ENCODE measurements around the gene RCOR3. TPM values are rescaled to one million over a fixed set of nuclear protein-coding genes. Genes with fewer than 3 reads are reported as not detected.
A peak's percentile ranks its signal among the peaks of the same experiment; 100 is the strongest.

RCOR3 gene
- polyA plus RNA-seq, 1 experiment: 39.2 TPM

- ChIA-PET POLR2A (no interaction called here), CTCF (interaction anchor here (0.7 to 2.6 kb wide), 12 partner anchors 8 to 836 kb away, joined by 3 to 9 read pairs (median 4); no protein-coding TSS in a partner anchor)
- H3K9me3 ChIP-seq (ENCODE audit: control insufficient read depth, insufficient read depth, low read length): no peaks in the 10 kb centered on the region
- H3K27me3 ChIP-seq (ENCODE audit: control insufficient read depth, insufficient read depth, low read length): no peaks in the 10 kb centered on the region
- peak overlapping the region; percentile 93 for H3K27ac ChIP-seq (ENCODE audit: low read depth, low read length)
- peak overlapping the region; percentile 71 for H3K4me3 ChIP-seq (ENCODE audit: low read depth, low read length)
- no peak for TF ChIP-seq CTCF (IDR thresholded peaks at IDR 0.05; ENCODE audit: low read depth, low read length)
- no peak for DNase-seq (ENCODE audit: low read depth, low spot score)
These were observed 1.3 kb upstream of the RCOR3 start for GRCh38 chr1:211257826-211258225.

- Histone ChIP-seq H3K9me3 (ENCODE audit: control insufficient read depth, insufficient read depth, low read length) (no peaks in the 10 kb centered on the region), H3K4me3 (ENCODE audit: low read depth, low read length) (peak overlapping the region; percentile 71), H3K27me3 (ENCODE audit: control insufficient read depth, insufficient read depth, low read length) (no peaks in the 10 kb centered on the region), H3K27ac (ENCODE audit: low read depth, low read length) (peak overlapping the region; percentile 93)
- TF ChIP-seq CTCF (IDR thresholded peaks at IDR 0.05; ENCODE audit: low read depth, low read length): 0 out of 2 replicates have a peak, but pooled peaks have one; percentile 11
- DNase-seq (ENCODE audit: low read depth, low spot score): no peak
- ChIA-PET POLR2A (no interaction called here), CTCF (interaction anchor here (0.7 to 2.6 kb wide), 10 partner anchors 8 to 837 kb away, joined by 3 to 9 read pairs (median 4); no protein-coding TSS in a partner anchor)
These were observed 833 bp upstream of the RCOR3 start for GRCh38 chr1:211258310-211258755.

- POLR2A ChIA-PET: interaction anchor here (0.7 kb wide), 2 partner anchors 22 to 809 kb away, joined by 3 read pairs; no protein-coding TSS in a partner anchor
- CTCF ChIA-PET: interaction anchor here (0.6 kb wide), 1 partner anchor 63 kb away, joined by 3 read pairs; no protein-coding TSS in a partner anchor
- no peak for TF ChIP-seq CTCF (IDR thresholded peaks at IDR 0.05; ENCODE audit: low read depth, low read length)
These were observed 516 bp downstream of the RCOR3 start for GRCh38 chr1:211259638-211260126.

GRCh38 chr1:211260141-211261107 lies 1.3 kb downstream of the RCOR3 start:
- no peaks in the 10 kb centered on the region for H3K27me3 ChIP-seq (ENCODE audit: control insufficient read depth, insufficient read depth, low read length)
- H3K27ac ChIP-seq (ENCODE audit: low read depth, low read length): peak overlapping the region; percentile 31
- no peak for TF ChIP-seq CTCF (IDR thresholded peaks at IDR 0.05; ENCODE audit: low read depth, low read length)
- DNase-seq (ENCODE audit: low read depth, low spot score): no peak
- no peaks in the 10 kb centered on the region for H3K9me3 ChIP-seq (ENCODE audit: control insufficient read depth, insufficient read depth, low read length)
- ChIA-PET CTCF (interaction anchor here (0.6 to 1.2 kb wide), 3 partner anchors 63 to 853 kb away, joined by 3 to 4 read pairs (median 3); no protein-coding TSS in a partner anchor), POLR2A (interaction anchor here (0.7 kb wide), 2 partner anchors 22 to 810 kb away, joined by 3 read pairs; no protein-coding TSS in a partner anchor)
- H3K4me3 ChIP-seq (ENCODE audit: low read depth, low read length): peak overlapping the region; percentile 82

More at GRCh38 chr1:211259638-211260126, 516 bp downstream of the RCOR3 start:
- peak overlapping the region; percentile 82 for H3K4me3 ChIP-seq (ENCODE audit: low read depth, low read length)
- peak overlapping the region; percentile 89 for H3K27ac ChIP-seq (ENCODE audit: low read depth, low read length)
- no peaks in the 10 kb centered on the region for H3K9me3 ChIP-seq (ENCODE audit: control insufficient read depth, insufficient read depth, low read length)
- no peaks in the 10 kb centered on the region for H3K27me3 ChIP-seq (ENCODE audit: control insufficient read depth, insufficient read depth, low read length)
- no peak for DNase-seq (ENCODE audit: low read depth, low spot score)
